Stimulated activated naive B cell treated with anti-CD40 and anti-IgM and Interleukin-4, amounts not matched to agents 10 μg/mL and 1 μg/mL and 100 μg/mL, for 72 hours (primary cell): ENCODE results near the gene RALGPS1.

ENCODE experiments used
- ATAC-seq, 2 donors: fragments of 150-1000 bp; cut with Tn5 transposase; replicated peaks; 2 replicates each; pipeline ENCODE4 v1.10.0; 2021; ENCODE audit warnings: moderate library complexity in 1 of 2
- DNase-seq: peaks from one replicate; pipeline ENCODE4 v3.0.0; 2021
- H3K27ac Mint-ChIP-seq: one replicate; pipeline ENCODE4 v1.8.0; 2022; ENCODE audit warnings: mild to moderate bottlenecking, mixed read lengths
- H3K27me3 Mint-ChIP-seq, 2 donors: one replicate each; pipeline ENCODE4 v1.8.0; 2022; ENCODE audit warnings: mixed read lengths in 2 of 2
- H3K36me3 Mint-ChIP-seq, 2 donors: one replicate each; pipeline ENCODE4 v1.8.0; 2022; ENCODE audit warnings: mixed read lengths in 2 of 2, mild to moderate bottlenecking in 1 of 2
- H3K4me1 Mint-ChIP-seq, 2 donors: one replicate each; pipeline ENCODE4 v1.8.0; 2022; ENCODE audit warnings: mixed read lengths in 2 of 2, mild to moderate bottlenecking in 1 of 2
- H3K4me3 Mint-ChIP-seq, 2 donors: one replicate each; pipeline ENCODE4 v1.8.0; 2022; ENCODE audit warnings: mild to moderate bottlenecking in 2 of 2, mixed read lengths in 2 of 2, moderate library complexity in 1 of 2
- H3K9me3 Mint-ChIP-seq, 2 donors: one replicate each; pipeline ENCODE4 v1.8.0; 2022; ENCODE audit warnings: mixed read lengths in 2 of 2, mild to moderate bottlenecking in 1 of 2

The RALGPS1 gene

GRCh38 chr9:127202461-127203169 is 288.0 kb downstream of the RALGPS1 start:
- Mint-ChIP-seq H3K4me3 (no peak overlapping the region), H3K4me1 (peaks cover 0 to 5% of the 10 kb centered on the region in 2 donors), H3K27me3 (no peaks in the 10 kb centered on the region), H3K36me3 (no peaks in the 10 kb centered on the region), H3K9me3 (no peaks in the 10 kb centered on the region), H3K27ac (no peak overlapping the region)
- no peak for ATAC-seq
- no peak for DNase-seq

DNA sequence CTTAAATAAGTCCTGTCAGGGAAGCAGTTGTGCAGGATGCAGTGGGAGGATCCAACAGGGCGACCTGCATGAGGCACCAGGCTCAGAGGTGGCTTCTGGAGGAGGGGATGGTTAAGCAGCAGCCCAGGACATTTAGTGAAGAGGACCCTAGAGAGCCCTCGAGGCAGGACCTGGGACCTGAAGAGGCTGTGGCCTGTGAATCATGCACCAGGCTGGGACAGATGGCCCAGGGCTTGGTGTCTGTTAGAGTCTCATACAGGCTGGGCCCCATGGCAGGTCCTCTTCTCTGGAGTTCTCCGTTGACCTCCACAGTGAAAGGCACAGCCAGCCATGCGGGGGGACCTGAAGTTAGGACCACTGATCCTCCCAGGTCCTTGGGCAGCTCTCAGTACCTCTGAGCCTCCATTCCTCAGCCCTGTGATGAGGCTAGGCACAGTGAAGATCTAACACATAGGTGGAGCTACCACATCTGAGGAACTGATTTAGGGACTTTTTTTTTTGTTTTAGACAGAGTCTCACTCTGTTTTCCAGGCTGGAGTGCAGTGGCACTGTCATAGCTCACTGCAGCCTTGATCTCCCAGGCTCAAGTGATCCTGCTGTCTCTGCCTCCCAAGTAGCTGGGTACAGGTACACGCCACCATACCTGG is 289.2 kb downstream of the RALGPS1 start:
- no peak overlapping the region for H3K27ac Mint-ChIP-seq
- ATAC-seq = no peak

DNA sequence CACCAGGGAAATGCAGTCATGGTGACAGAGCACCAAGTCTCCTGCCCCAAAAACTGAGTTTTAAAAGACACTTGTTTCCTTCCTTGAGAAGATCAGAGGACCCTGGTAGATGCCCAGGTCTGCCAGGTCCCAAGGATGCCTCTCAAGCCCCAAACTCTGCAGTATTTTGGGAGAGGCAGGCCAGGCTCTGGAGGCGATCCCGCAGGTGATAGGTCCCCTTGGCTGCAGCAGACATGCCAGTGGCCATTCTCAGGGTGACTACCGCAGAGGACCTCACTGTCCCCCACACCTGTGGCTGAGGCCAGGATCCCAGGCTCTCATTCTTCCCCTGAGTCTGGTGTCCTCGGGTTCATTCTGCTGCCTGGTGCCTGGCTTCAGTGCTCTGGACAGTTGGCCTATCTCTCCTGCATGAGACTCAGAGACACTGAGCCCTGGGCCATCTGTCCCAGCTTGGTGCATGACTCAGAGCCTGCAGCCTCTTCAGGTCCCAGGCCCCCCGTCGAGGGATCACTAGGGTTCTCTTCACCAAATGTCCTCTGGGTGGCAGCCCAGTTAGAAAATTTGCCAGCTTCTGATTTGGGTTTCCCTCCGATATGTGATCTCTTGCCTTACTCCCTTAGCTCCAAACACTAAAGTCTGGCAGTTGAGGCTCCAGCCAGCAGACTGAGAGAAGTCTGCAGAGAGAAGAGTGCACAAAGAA is 290.3 kb downstream of the RALGPS1 start:
- no peaks in the 10 kb centered on the region for H3K4me1 Mint-ChIP-seq
- ATAC-seq = peak; percentile 42 to 52
- H3K36me3 Mint-ChIP-seq = no peaks in the 10 kb centered on the region
- no peaks in the 10 kb centered on the region for H3K27me3 Mint-ChIP-seq
- H3K27ac Mint-ChIP-seq = no peak overlapping the region
- DNase-seq = no peak
- H3K9me3 Mint-ChIP-seq = no peaks in the 10 kb centered on the region
- no peak overlapping the region for H3K4me3 Mint-ChIP-seq

More for the DNA sequence above, 289.2 kb downstream of the RALGPS1 start:
- Mint-ChIP-seq H3K9me3 (no peaks in the 10 kb centered on the region), H3K4me1 (peaks cover 0 to 4% of the 10 kb centered on the region in 2 donors), H3K36me3 (no peaks in the 10 kb centered on the region), H3K27me3 (no peaks in the 10 kb centered on the region), H3K4me3 (no peak overlapping the region)
- no peak for DNase-seq

- H3K4me1 Mint-ChIP-seq = no peaks in the 10 kb centered on the region
- no peaks in the 10 kb centered on the region for H3K27me3 Mint-ChIP-seq
- H3K27ac Mint-ChIP-seq = no peak overlapping the region
- DNase-seq (no peak), ATAC-seq (no peak)
- no peak overlapping the region for H3K4me3 Mint-ChIP-seq
- H3K9me3 Mint-ChIP-seq = no peaks in the 10 kb centered on the region
- H3K36me3 Mint-ChIP-seq = no peaks in the 10 kb centered on the region
These were observed 291.4 kb downstream of the RALGPS1 start for GRCh38 chr9:127205952-127206351.

- Mint-ChIP-seq H3K9me3 (no peaks in the 10 kb centered on the region), H3K4me3 (no peak overlapping the region), H3K27me3 (no peaks in the 10 kb centered on the region), H3K4me1 (no peaks in the 10 kb centered on the region), H3K36me3 (no peaks in the 10 kb centered on the region), H3K27ac (no peak overlapping the region)
- no peak for ATAC-seq
- DNase-seq = no peak
These were observed 292.1 kb downstream of the RALGPS1 start for GRCh38 chr9:127206666-127207065.

DNA sequence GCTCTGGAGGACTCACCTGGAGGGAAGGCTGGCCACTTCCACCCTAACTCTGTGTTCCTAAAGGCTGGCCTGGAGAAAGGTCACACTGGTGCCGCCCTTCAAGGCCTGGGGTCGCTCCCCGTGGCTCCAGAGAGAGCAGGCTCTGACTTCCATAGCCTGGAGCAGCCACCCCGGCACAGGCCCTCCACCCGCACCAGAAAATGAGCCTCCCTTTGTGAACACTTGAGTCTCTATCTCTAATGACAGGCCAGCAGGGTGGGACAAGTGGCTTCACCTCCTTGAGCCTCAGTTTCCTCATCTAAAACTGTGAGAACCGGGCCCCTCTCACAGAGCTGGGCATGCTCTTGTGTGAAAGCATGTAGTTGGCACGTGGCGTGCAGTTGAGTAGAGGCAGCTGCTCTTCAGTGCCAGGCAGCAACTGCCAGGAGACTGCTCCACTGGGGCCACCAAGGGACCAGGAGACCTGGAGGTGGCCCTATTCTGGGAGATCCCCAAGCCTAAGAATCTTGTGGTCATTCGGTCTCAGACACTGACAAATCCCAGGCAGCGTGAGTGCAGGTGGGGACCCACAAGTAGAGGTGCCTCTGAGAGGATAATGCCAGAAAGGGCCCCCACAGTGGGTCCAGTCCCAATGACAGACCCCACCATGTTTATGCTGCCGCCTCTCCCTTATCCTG is 293.3 kb downstream of the RALGPS1 start:
- Mint-ChIP-seq H3K4me1 (no peaks in the 10 kb centered on the region), H3K9me3 (no peaks in the 10 kb centered on the region), H3K4me3 (no peak overlapping the region), H3K27me3 (no peaks in the 10 kb centered on the region), H3K36me3 (no peaks in the 10 kb centered on the region), H3K27ac (no peak overlapping the region)
- ATAC-seq = no peak
- no peak for DNase-seq

- Mint-ChIP-seq H3K4me1 (no peaks in the 10 kb centered on the region), H3K4me3 (no peak overlapping the region)
- ATAC-seq = no peak
These were observed 293.8 kb downstream of the RALGPS1 start for GRCh38 chr9:127208416-127208815.

DNA sequence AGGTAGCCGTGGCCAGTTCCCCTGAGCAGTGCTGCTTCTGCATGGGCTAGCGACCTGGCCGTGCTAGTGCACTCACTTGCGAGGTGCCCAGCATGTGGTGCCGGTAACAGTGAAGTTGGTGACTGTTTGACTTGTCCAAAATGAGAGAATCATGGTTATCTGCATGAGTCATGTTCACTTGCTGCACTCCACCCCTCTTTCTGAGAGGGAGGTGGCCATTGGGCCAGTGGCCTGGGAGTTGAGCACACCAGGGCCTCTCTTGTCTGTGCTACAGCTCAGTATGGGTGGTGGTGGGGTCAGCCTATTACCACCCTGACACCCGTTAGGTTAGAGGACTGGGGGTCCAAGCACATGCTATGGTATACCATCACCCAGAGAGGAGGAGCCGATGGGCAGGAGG is 294.6 kb downstream of the RALGPS1 start:
- no peaks in the 10 kb centered on the region for H3K9me3 Mint-ChIP-seq
- H3K4me3 Mint-ChIP-seq = no peak overlapping the region
- no peaks in the 10 kb centered on the region for H3K27me3 Mint-ChIP-seq
- no peaks in the 10 kb centered on the region for H3K4me1 Mint-ChIP-seq
- DNase-seq (no peak), ATAC-seq (no peak)
- H3K27ac Mint-ChIP-seq = no peak overlapping the region
- H3K36me3 Mint-ChIP-seq = no peaks in the 10 kb centered on the region

More at GRCh38 chr9:127208416-127208815, 293.8 kb downstream of the RALGPS1 start:
- DNase-seq = no peak
- H3K9me3 Mint-ChIP-seq = no peaks in the 10 kb centered on the region
- H3K27ac Mint-ChIP-seq = no peak overlapping the region
- H3K36me3 Mint-ChIP-seq = no peaks in the 10 kb centered on the region
- H3K27me3 Mint-ChIP-seq = no peaks in the 10 kb centered on the region

- no peak overlapping the region for H3K4me3 Mint-ChIP-seq
- H3K9me3 Mint-ChIP-seq = no peaks in the 10 kb centered on the region
- no peak for DNase-seq
- H3K36me3 Mint-ChIP-seq = no peaks in the 10 kb centered on the region
- H3K27ac Mint-ChIP-seq = no peak overlapping the region
- H3K27me3 Mint-ChIP-seq = no peaks in the 10 kb centered on the region
- no peak for ATAC-seq
- peaks cover 4 to 5% of the 10 kb centered on the region in 2 donors for H3K4me1 Mint-ChIP-seq
These were observed 295.5 kb downstream of the RALGPS1 start for GRCh38 chr9:127209948-127210640.

DNA sequence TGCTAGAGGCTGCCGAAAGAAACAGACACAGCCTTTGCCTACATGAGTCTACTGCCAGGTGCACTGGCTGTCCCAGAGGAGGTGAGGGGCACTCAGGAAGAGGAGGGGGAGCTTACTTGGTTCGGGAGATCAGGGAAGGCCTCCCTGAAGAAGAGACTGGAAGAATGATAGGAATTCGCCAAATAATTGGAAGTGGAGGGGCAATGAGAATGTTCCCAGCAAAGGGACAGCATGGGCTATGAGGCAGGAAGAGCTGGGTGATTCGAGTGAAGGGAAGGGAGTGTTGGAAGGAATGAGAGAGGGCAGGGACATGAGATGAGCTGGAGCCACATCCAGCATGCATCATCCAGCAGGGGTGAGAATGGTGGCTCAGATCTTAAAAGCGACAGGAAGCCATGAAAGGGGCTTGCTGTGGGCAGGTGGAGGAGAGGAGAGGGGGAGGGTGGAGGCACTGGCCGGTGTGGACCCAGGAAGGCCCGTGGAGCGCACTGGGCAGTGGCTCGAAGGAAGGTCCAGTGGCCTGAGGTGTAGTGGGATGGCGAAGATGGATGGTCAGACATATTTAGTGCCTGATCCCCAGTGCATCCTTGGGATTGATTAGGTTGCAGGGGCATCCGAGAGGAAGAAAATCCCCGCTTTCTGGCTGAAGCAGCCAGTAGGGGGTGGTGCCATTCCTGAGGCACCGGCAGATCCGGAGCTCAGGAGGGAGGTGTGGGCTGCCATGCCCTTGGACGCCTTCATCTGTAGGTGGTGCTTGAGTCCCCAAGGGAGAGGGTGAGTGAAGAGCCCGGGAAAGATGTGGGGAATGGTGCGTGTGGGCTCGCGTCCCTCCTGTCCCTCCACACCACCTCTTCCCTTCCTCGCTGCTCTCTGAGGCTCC is 296.5 kb downstream of the RALGPS1 start:
- Mint-ChIP-seq H3K36me3 (no peaks in the 10 kb centered on the region), H3K4me1 (peaks cover 4 to 5% of the 10 kb centered on the region in 2 donors), H3K9me3 (no peaks in the 10 kb centered on the region), H3K27me3 (no peaks in the 10 kb centered on the region), H3K4me3 (no peak overlapping the region), H3K27ac (no peak overlapping the region)
- no peak for DNase-seq
- no peak for ATAC-seq

- H3K4me3 Mint-ChIP-seq = no peak overlapping the region
- no peaks in the 10 kb centered on the region for H3K36me3 Mint-ChIP-seq
- H3K27me3 Mint-ChIP-seq = no peaks in the 10 kb centered on the region
- H3K27ac Mint-ChIP-seq = peak overlapping the region; percentile 47
- H3K9me3 Mint-ChIP-seq = no peaks in the 10 kb centered on the region
- H3K4me1 Mint-ChIP-seq = peaks cover 4 to 5% of the 10 kb centered on the region in 2 donors
- no peak for ATAC-seq
- no peak for DNase-seq
These were observed 297.4 kb downstream of the RALGPS1 start for GRCh38 chr9:127211983-127212382.

GRCh38 chr9:127212453-127212852 is 297.9 kb downstream of the RALGPS1 start:
- Mint-ChIP-seq H3K4me3 (no peak overlapping the region), H3K4me1 (peaks cover 4 to 5% of the 10 kb centered on the region in 2 donors), H3K27ac (no peak overlapping the region), H3K9me3 (no peaks in the 10 kb centered on the region), H3K27me3 (no peaks in the 10 kb centered on the region), H3K36me3 (no peaks in the 10 kb centered on the region)
- DNase-seq = no peak
- no peak for ATAC-seq

- Mint-ChIP-seq H3K27ac (no peak overlapping the region), H3K4me1 (peaks cover 4 to 5% of the 10 kb centered on the region in 2 donors), H3K36me3 (no peaks in the 10 kb centered on the region), H3K9me3 (no peaks in the 10 kb centered on the region), H3K27me3 (no peaks in the 10 kb centered on the region), H3K4me3 (no peak overlapping the region)
- ATAC-seq (no peak), DNase-seq (no peak)
These were observed 299.3 kb downstream of the RALGPS1 start for GRCh38 chr9:127213859-127214258.
